H9 (cell line): Measurements from ENCODE around the gene PCSK1. TPM values are rescaled to one million over a fixed set of nuclear protein-coding genes. Genes with fewer than 3 reads are reported as not detected.

ENCODE experiments used
- DNase-seq: peaks from one replicate; pipeline ENCODE4 v3.0.0-alpha.2; 2017
- H2AFZ ChIP-seq: one replicate; pipeline ENCODE4 v1.6.1; 2013; ENCODE audit warnings: mild to moderate bottlenecking, low read length, control low read depth, moderate library complexity
- H2AK5ac ChIP-seq: 2 replicates; pipeline ENCODE4 v1.6.1; 2013; ENCODE audit warnings: low read length, control low read depth, mixed read lengths; ENCODE audit not compliant: insufficient read length
- H2BK120ac ChIP-seq: one replicate; pipeline ENCODE4 v1.6.1; 2013; ENCODE audit warnings: low read depth, mild to moderate bottlenecking, low read length, control low read depth, inconsistent platforms; ENCODE audit not compliant: poor library complexity, severe bottlenecking
- H2BK12ac ChIP-seq: 2 replicates; pipeline ENCODE4 v1.6.1; 2013; ENCODE audit warnings: low read length, control low read depth, mixed read lengths, low read depth; ENCODE audit not compliant: insufficient read length
- H2BK15ac ChIP-seq: 2 replicates; pipeline ENCODE4 v1.6.1; 2013; ENCODE audit warnings: low read depth, low read length, control low read depth
- H2BK20ac ChIP-seq: one replicate; pipeline ENCODE4 v1.6.1; 2013; ENCODE audit warnings: low read depth, mild to moderate bottlenecking, low read length, control low read depth, inconsistent platforms; ENCODE audit not compliant: poor library complexity, severe bottlenecking
- H2BK5ac ChIP-seq: 2 replicates; pipeline ENCODE4 v1.6.1; 2013; ENCODE audit warnings: low read length, control low read depth, mixed read lengths; ENCODE audit not compliant: insufficient read length
- H3K14ac ChIP-seq: 2 replicates; pipeline ENCODE4 v1.6.1; 2013; ENCODE audit warnings: low read length, control low read depth; ENCODE audit not compliant: insufficient read depth
- H3K18ac ChIP-seq: 2 replicates; pipeline ENCODE4 v1.6.1; 2013; ENCODE audit warnings: low read depth, mild to moderate bottlenecking, mixed read lengths, low read length, control low read depth; ENCODE audit not compliant: insufficient read length
- H3K23ac ChIP-seq: 2 replicates; pipeline ENCODE4 v1.6.1; 2013; ENCODE audit warnings: low read length, control low read depth, mixed read lengths, low read depth; ENCODE audit not compliant: insufficient read length
- H3K23me2 ChIP-seq: 2 replicates; pipeline ENCODE4 v1.6.1; 2013; ENCODE audit warnings: low read depth, mild to moderate bottlenecking, mixed read lengths, low read length, control low read depth; ENCODE audit not compliant: insufficient read length, poor library complexity, severe bottlenecking
- H3K27ac ChIP-seq: 2 replicates; pipeline ENCODE4 v1.5.1; 2013; ENCODE audit warnings: low read length, control low read depth, mixed read lengths, low read depth; ENCODE audit not compliant: insufficient read length
- H3K27me3 ChIP-seq: 2 replicates; pipeline ENCODE4 v1.6.1; 2013; ENCODE audit warnings: low read length, control low read depth, inconsistent platforms; ENCODE audit not compliant: insufficient read depth
- H3K4ac ChIP-seq: 2 replicates; pipeline ENCODE4 v1.6.1; 2013; ENCODE audit warnings: low read depth, mild to moderate bottlenecking, control low read depth, inconsistent platforms, low read length, moderate library complexity
- H3K4me1 ChIP-seq: 2 replicates; pipeline ENCODE4 v1.6.1; 2013; ENCODE audit warnings: low read length, control low read depth, inconsistent platforms; ENCODE audit not compliant: insufficient read depth
- H3K4me2 ChIP-seq: 2 replicates; pipeline ENCODE4 v1.6.1; 2013; ENCODE audit warnings: low read length, control low read depth, mixed read lengths; ENCODE audit not compliant: insufficient read length, insufficient read depth
- H3K56ac ChIP-seq: 2 replicates; pipeline ENCODE4 v1.6.1; 2013; ENCODE audit warnings: low read depth, mild to moderate bottlenecking, mixed read lengths, low read length, control low read depth; ENCODE audit not compliant: insufficient read length
- H3K79me1 ChIP-seq: 2 replicates; pipeline ENCODE4 v1.6.1; 2013; ENCODE audit warnings: low read depth, mild to moderate bottlenecking, moderate library complexity, low read length, control low read depth, inconsistent platforms; ENCODE audit not compliant: insufficient read depth, poor library complexity, severe bottlenecking
- H3K79me2 ChIP-seq: 2 replicates; pipeline ENCODE4 v1.6.1; 2013; ENCODE audit warnings: low read length, control low read depth, inconsistent platforms; ENCODE audit not compliant: insufficient read depth
- H3K9ac ChIP-seq: 2 replicates; pipeline ENCODE4 v1.6.1; 2013; ENCODE audit warnings: low read length, control low read depth, mixed read lengths; ENCODE audit not compliant: insufficient read length; ENCODE audit errors: extremely low read depth
- H3K9me3 ChIP-seq: one replicate; pipeline ENCODE4 v1.6.1; 2013; ENCODE audit warnings: low read depth, low read length, inconsistent platforms; ENCODE audit not compliant: control insufficient read depth
- H3T11ph ChIP-seq: one replicate; pipeline ENCODE4 v1.6.1; 2013; ENCODE audit warnings: mild to moderate bottlenecking, low read length, control low read depth, inconsistent platforms
- H4K20me1 ChIP-seq: one replicate; pipeline ENCODE4 v1.6.1; 2013; ENCODE audit not compliant: control insufficient read depth, insufficient read length, insufficient read depth
- H4K5ac ChIP-seq: 2 replicates; pipeline ENCODE4 v1.6.1; 2013; ENCODE audit warnings: low read depth, mild to moderate bottlenecking, mixed read lengths, low read length, control low read depth; ENCODE audit not compliant: insufficient read length
- H4K8ac ChIP-seq: replicated peaks from 2 replicates; pipeline ENCODE4 v1.6.1; 2013; ENCODE audit warnings: low read length, control low read depth, mixed read lengths, low read depth; ENCODE audit not compliant: insufficient read length
- H4K91ac ChIP-seq: 2 replicates; pipeline ENCODE4 v1.6.1; 2013; ENCODE audit warnings: low read depth, mild to moderate bottlenecking, moderate library complexity, mixed read lengths, low read length, control low read depth; ENCODE audit not compliant: insufficient read length
- H3K27ac Mint-ChIP-seq, 3 experiments: 2 replicates in 2 of 3; 3 replicates in 1 of 3; pipeline ENCODE4 v1.8.0; 2020 to 2021; ENCODE audit warnings: mixed read lengths in 3 of 3, mild to moderate bottlenecking in 1 of 3, moderate library complexity in 1 of 3
- H3K27me3 Mint-ChIP-seq: 2 replicates; pipeline ENCODE4 v1.8.0; 2021; ENCODE audit warnings: low read depth, mild to moderate bottlenecking, moderate library complexity, mixed read lengths
- H3K36me3 Mint-ChIP-seq, 3 experiments: 2 replicates in 2 of 3; 3 replicates in 1 of 3; pipeline ENCODE4 v1.8.0; 2020 to 2021; ENCODE audit warnings: low read depth in 3 of 3, mixed read lengths in 3 of 3; ENCODE audit not compliant: insufficient read depth in 1 of 3
- H3K4me1 Mint-ChIP-seq, 2 experiments: 2 replicates each; pipeline ENCODE4 v1.8.0; 2020; ENCODE audit warnings: mixed read lengths in 2 of 2
- H3K4me3 Mint-ChIP-seq, 2 experiments: 2 replicates in 1 of 2; 3 replicates in 1 of 2; pipeline ENCODE4 v1.8.0; 2020 to 2021; ENCODE audit warnings: mild to moderate bottlenecking in 2 of 2, mixed read lengths in 2 of 2, moderate library complexity in 1 of 2
- H3K9me3 Mint-ChIP-seq, 2 experiments: 2 replicates in 1 of 2; 3 replicates in 1 of 2; pipeline ENCODE4 v1.8.0; 2020; ENCODE audit warnings: mild to moderate bottlenecking in 2 of 2, mixed read lengths in 2 of 2, moderate library complexity in 1 of 2
- CTCF ChIP-seq: fragments of 200-600 bp; sonication (generic); conservative IDR thresholded peaks from 3 replicates; pipeline ENCODE4 v1.8.0; 2021; ENCODE audit warnings: antibody characterized with exemption, mild to moderate bottlenecking
- WGBS: extraction: QIAGEN DNeasy Blood & Tissue Kit; methylation state at CpG from one replicate; pipeline ENCODE4 v1.1.7; 2013; ENCODE audit warnings: missing lambda C conversion rate, low lambda C conversion rate, mixed read lengths; ENCODE audit not compliant: insufficient read length; ENCODE audit errors: extremely low coverage; 5-methylcytosine and 5-hydroxymethylcytosine counted together
- total RNA-seq: library from RNA; stranded (reverse); gene quantifications from 2 replicates; pipeline ENCODE4 v1.2.1, GENCODE V29; 2021

PCSK1 gene
- total RNA-seq, 1 experiment from 2014 or later: 2.9 TPM

- Histone ChIP-seq H2AK5ac (no peak overlapping the region), H2BK5ac (no peak overlapping the region), H4K8ac (no peak overlapping the region), H3K9me3 (no peaks in the 10 kb centered on the region), H4K20me1 (no peaks in the 10 kb centered on the region), H3K4me1 (no peaks in the 10 kb centered on the region), H3K9ac (no peak overlapping the region), H3K4me2 (no peak overlapping the region), H3K14ac (no peak overlapping the region), H4K5ac (no peak overlapping the region), H3K18ac (no peak overlapping the region), H3K79me1 (no peaks in the 10 kb centered on the region), H3K56ac (no peak overlapping the region), H2BK20ac (no peak overlapping the region), H2BK15ac (no peak overlapping the region), H4K91ac (no peak overlapping the region), H2AFZ (no peak overlapping the region), H3T11ph (no peak overlapping the region), H2BK12ac (no peak overlapping the region), H3K27me3 (no peaks in the 10 kb centered on the region), H3K27ac (no peak overlapping the region), H3K23ac (no peak overlapping the region), H3K4ac (no peak overlapping the region), H3K23me2 (no peaks in the 10 kb centered on the region), H2BK120ac (no peak overlapping the region), H3K79me2 (no peaks in the 10 kb centered on the region)
- Mint-ChIP-seq H3K27ac (no peak overlapping the region), H3K4me1 (no peaks in the 10 kb centered on the region), H3K27me3 (peaks cover 3% of the 10 kb centered on the region), H3K4me3 (no peak overlapping the region), H3K9me3 (no peaks in the 10 kb centered on the region), H3K36me3 (no peaks in the 10 kb centered on the region)
- no peak for TF ChIP-seq CTCF
- WGBS: no CpG with 5 or more reads among the region's 5 CpGs
- no peak for DNase-seq
These were observed 58.4 kb downstream of the PCSK1 start for GRCh38 chr5:96374653-96375052.
